Body of pancreas (tissue), 4 donors: ENCODE data around the gene IFIT1B. TPM values are rescaled to one million over a fixed set of nuclear protein-coding genes. Genes with fewer than 3 reads are reported as not detected.
A peak's percentile ranks its signal among the peaks of the same experiment; 100 is the strongest.
"Not testable (repeated sequence)": the region's sequence is repeated elsewhere in the genome, so short reads cannot be mapped to it uniquely, and the experiment has no call there.

Source experiments
- ATAC-seq: fragments of 150-250 bp; one replicate; pipeline ENCODE4 v1.9.1; 2016
- DNase-seq, 4 donors: peaks; one replicate each; pipeline ENCODE4 v3.0.0-alpha.2; 2019
- H3K27ac ChIP-seq, 4 donors: fragments of 200-600 bp; sonication (generic); 1 replicate in 3 of 4; 2 replicates in 1 of 4; pipeline versions ENCODE4 v1.5.1 to v1.6.1; 2016 to 2019; ENCODE audit warnings: mild to moderate bottlenecking in 1 of 4, mixed read lengths in 1 of 4, moderate library complexity in 1 of 4
- H3K27me3 ChIP-seq, 2 donors: fragments of 200-600 bp; sonication (generic); one replicate each; pipeline ENCODE4 v1.6.0; 2016; ENCODE audit warnings: mild to moderate bottlenecking in 1 of 2
- H3K36me3 ChIP-seq, 2 donors: fragments of 200-600 bp; sonication (generic); replicated peaks in 1 of 2; 2 replicates each; pipeline ENCODE4 v1.5.1; 2016; ENCODE audit warnings: low read depth in 2 of 2; ENCODE audit not compliant: insufficient read depth in 1 of 2
- H3K4me1 ChIP-seq: fragments of 200-600 bp; sonication (generic); one replicate; pipeline ENCODE4 v1.6.0; 2016
- H3K4me3 ChIP-seq, 2 donors: fragments of 200-600 bp; sonication (generic); 1 replicate in 1 of 2; 2 replicates in 1 of 2; pipeline ENCODE4 v1.5.1; 2016 to 2019
- H3K9me3 ChIP-seq, 3 donors: fragments of 200-600 bp; sonication (generic); 1 replicate in 2 of 3; 2 replicates in 1 of 3; pipeline ENCODE4 v1.5.1; 2016
- CTCF ChIP-seq, 7 experiments: fragments of 450-650 bp in 4 of 7; fragments of 200-600 bp in 3 of 7; sonication (generic) in 3 of 7; IDR thresholded peaks; one replicate each; pipeline ENCODE4 v1.5.1; 2016 to 2019; ENCODE audit warnings: antibody characterized with exemption in 7 of 7
- POLR2A ChIP-seq, 3 donors: fragments of 450-650 bp; IDR thresholded peaks; one replicate each; pipeline ENCODE4 v1.6.1; 2016; ENCODE audit warnings: antibody characterized with exemption in 3 of 3, mild to moderate bottlenecking in 2 of 3
- WGBS, 2 donors: methylation state at CpG; one replicate each; pipeline ENCODE4 v1.1.5; 2017; 5-methylcytosine and 5-hydroxymethylcytosine counted together
- intact Hi-C: fragments of 100-400 bp; cut with DNase I; formaldehyde crosslinking; loops from one replicate; pipeline ENCODE4 v1.15.1; 2023
- total RNA-seq, 2 donors: library from RNA; depleted of rRNA; stranded (reverse); fragments of >200 nt; gene quantifications; one replicate each; pipeline ENCODE4 v1.1.0, GENCODE V29; 2016

IFIT1B gene
- not detected for total RNA-seq

GRCh38 chr10:89377705-89378637, at the start of gene IFIT1B:
IFIT1B (plus strand) TSS chr10:89378056; CDS start chr10:89378136, 80 bp downstream.
- Histone ChIP-seq H3K9me3 (no peaks in the 10 kb centered on the region), H3K27me3 (no peaks in the 10 kb centered on the region), H3K36me3 (no peaks in the 10 kb centered on the region), H3K27ac (no peak within 1 kb of the TSS), H3K4me1 (peaks cover 27% of the 10 kb centered on the region), H3K4me3 (no peak within 1 kb of the TSS)
- ATAC-seq (no peak), DNase-seq (no peak)
- intact Hi-C loops: no loop called here
- TF ChIP-seq CTCF (IDR thresholded peaks at IDR 0.05) (no peak), POLR2A (IDR thresholded peaks at IDR 0.05) (no peak)
- WGBS, 2 donors: 86 to 88% methylated on average over 5 of the region's 5 CpGs

- DNase-seq (no peak), ATAC-seq (no peak)
- WGBS, 2 donors: 72 to 93% methylated on average over 2 of the region's 2 CpGs
- intact Hi-C loops: no loop called here
- Histone ChIP-seq H3K27ac (peak overlapping the region in 2 of 4 donors; percentile 76 to 89), H3K9me3 (no peaks in the 10 kb centered on the region), H3K4me1 (peaks cover 41% of the 10 kb centered on the region), H3K4me3 (no peak overlapping the region), H3K27me3 (no peaks in the 10 kb centered on the region), H3K36me3 (no peaks in the 10 kb centered on the region)
- no peak for TF ChIP-seq CTCF (IDR thresholded peaks at IDR 0.05)
- no peak for TF ChIP-seq POLR2A (IDR thresholded peaks at IDR 0.05)
These were observed 48.7 kb upstream of the IFIT1B start for GRCh38 chr10:89329151-89329550.

- H3K4me3 ChIP-seq, H3K9me3 ChIP-seq, DNase-seq, H3K36me3 ChIP-seq, H3K27me3 ChIP-seq, intact Hi-C loops, ATAC-seq: not testable (repeated sequence)
- Histone ChIP-seq H3K4me1 (peaks cover 42% of the 10 kb centered on the region), H3K27ac (peak overlapping the region in 2 of 4 donors; percentile 8 to 35)
- WGBS, 2 donors: 78 to 80% methylated on average over 3 of the region's 3 CpGs
These were observed 47.8 kb upstream of the IFIT1B start for GRCh38 chr10:89330014-89330413.

- peak overlapping the region; percentile 4 to 35 (median 8) for H3K27ac ChIP-seq
- peaks cover 42% of the 10 kb centered on the region for H3K4me1 ChIP-seq
- no peaks in the 10 kb centered on the region for H3K36me3 ChIP-seq
- H3K4me3 ChIP-seq: no peak overlapping the region
- H3K27me3 ChIP-seq: no peaks in the 10 kb centered on the region
- ATAC-seq: no peak
- intact Hi-C loops: no loop called here
- no peak for DNase-seq
- TF ChIP-seq CTCF (IDR thresholded peaks at IDR 0.05) (no peak), POLR2A (IDR thresholded peaks at IDR 0.05) (no peak)
- H3K9me3 ChIP-seq: no peaks in the 10 kb centered on the region
These were observed 47.2 kb upstream of the IFIT1B start for GRCh38 chr10:89330537-89331212.

GRCh38 chr10:89331487-89332122, 46.3 kb upstream of the IFIT1B start:
- H3K36me3 ChIP-seq, ATAC-seq, intact Hi-C loops, DNase-seq, H3K9me3 ChIP-seq, H3K4me3 ChIP-seq, H3K27me3 ChIP-seq: not testable (repeated sequence)
- 73 to 85% methylated on average over 13 to 14 of the region's 14 CpGs for WGBS, 2 donors
- H3K27ac ChIP-seq: peak overlapping the region; percentile 7 to 80 (median 72)
- peaks cover 42% of the 10 kb centered on the region for H3K4me1 ChIP-seq
